Retina (tissue), 1 donor: ENCODE data around the gene TSPEAR.

Source experiments
- DNase-seq: peaks from one replicate; pipeline ENCODE4 v3.0.0-alpha.2; 2016

The TSPEAR gene

DNA sequence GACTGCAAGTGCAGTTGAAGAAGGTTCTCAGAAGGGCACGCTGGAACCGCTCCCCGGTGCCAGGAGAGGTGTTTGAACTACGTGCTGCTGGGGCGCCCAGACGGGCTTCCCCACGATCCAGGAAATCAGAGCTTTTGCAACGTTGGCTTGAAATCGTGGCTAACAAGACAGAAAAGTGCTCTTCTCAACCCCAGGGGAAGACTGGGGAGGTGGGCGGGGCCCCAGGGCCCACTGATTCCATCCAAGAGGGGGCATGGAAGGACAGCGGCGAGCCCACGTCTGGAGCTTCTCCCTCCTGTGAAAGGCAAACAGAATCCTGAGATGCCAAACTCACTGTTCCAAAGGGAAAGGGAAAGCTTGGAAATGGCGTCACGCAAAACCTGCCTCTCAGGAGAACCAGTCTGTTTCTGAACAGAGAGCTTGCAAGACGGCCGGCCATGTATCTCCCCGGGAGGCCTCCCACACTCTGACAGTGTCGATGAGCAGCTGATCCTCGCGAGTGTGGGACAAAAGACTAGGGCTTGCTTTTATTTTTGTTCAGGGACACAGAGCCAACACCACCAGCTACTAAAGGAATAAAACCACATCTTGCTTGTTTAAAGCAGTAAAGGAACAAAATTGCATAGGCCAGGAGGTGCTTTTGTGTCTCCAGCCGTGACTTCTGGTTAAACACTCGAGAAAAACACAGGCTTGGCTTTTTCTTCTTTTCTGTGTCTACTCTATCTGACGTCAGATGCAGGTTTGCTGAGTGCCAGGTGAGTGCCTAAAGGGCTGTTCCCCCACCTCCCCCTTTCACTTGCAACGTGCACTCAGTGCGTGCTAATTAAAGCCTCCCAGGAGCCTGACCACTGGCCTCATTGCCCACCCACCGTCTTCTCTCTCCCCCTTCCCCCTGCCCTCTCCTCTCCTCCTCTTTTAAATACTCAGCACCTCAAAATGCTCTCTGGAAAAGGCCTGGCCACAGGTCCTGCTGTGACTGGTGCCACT lies 214.5 kb downstream of the TSPEAR start:
- peak; percentile 68 for DNase-seq

DNA sequence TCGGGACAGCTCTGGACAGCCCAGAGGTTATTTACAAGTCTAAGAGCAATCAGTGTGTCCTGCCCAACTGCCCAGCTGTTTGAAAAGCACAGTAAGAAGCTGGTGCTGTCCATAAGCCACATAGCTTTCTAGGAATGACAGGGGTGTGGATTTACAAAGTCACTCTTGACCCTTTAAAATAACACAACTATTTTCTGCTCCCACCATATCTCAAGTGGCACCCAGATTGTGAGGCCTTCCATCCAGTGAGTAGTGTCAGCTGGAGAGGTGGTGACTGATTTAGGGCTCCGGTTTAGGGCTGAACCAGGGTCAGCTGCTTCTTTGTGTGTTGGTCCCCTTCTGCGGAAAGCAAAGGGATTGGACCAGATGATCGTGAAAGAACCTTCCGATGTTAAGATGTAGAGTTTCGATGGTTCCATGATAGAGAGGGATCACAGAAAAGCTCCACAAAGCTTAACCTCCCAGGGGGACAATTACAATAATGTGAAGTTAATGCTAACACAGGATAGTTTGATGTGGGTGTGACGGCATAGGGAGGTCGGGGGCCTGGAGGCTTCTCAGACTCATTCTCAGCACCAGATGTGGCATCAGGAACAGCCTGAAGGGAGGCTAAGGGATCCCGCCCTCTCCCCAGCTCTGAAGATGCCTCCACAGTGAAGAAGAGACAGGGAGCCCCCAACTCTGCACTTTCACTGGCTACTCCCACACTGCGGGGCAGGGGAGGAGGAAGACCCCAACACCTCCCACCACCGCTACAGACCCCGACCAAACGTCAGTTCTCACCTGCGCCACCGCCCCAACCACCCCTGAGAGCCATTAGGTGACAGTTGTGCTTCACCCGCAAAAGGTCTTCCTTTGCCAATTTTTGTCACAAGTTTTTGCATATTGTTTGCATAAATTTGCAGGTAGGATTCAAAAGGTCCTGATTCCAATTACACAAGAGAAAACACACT lies 215.5 kb downstream of the TSPEAR start:
- DNase-seq, result no peak

DNA sequence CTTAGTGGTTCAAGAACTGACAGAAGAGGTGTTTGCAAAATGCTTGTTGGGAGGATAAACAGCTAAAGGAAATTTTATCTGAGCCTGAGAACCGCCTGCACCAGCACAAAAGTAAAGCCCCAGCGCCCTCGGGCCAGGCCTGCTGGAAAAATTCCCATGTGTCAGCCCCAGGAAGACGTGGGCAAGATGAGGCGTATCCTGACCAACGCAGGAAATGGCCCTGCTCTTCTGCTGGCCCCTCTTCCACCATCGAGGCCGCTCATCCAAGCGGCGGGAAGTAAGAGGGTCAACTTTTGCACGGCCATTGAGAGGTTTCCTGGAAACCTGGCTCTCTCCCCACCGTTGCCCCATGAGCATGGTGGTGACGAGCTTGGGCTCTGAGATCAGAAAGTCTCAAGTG lies 216.4 kb downstream of the TSPEAR start:
- no peak for DNase-seq

DNA sequence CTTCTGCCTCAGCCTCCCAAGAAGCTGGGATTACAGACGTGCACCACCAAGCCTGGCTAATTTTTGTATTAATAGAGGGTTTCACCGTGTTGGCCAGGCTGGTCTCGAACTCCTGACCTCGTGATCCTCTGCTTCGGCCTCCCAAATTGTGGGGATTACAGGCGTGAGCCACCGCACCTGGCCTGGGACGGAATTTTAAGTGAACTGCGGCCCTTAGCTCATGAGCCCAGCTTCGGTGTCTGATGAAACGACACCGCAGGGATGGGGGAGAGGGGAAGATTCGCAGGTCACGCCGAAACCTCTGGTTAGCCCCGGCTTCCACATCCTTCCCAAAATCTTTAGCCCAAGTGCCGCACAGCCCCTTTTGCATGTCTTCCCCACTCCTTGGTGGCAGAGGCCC lies 217.0 kb downstream of the TSPEAR start:
- no peak for DNase-seq

DNA sequence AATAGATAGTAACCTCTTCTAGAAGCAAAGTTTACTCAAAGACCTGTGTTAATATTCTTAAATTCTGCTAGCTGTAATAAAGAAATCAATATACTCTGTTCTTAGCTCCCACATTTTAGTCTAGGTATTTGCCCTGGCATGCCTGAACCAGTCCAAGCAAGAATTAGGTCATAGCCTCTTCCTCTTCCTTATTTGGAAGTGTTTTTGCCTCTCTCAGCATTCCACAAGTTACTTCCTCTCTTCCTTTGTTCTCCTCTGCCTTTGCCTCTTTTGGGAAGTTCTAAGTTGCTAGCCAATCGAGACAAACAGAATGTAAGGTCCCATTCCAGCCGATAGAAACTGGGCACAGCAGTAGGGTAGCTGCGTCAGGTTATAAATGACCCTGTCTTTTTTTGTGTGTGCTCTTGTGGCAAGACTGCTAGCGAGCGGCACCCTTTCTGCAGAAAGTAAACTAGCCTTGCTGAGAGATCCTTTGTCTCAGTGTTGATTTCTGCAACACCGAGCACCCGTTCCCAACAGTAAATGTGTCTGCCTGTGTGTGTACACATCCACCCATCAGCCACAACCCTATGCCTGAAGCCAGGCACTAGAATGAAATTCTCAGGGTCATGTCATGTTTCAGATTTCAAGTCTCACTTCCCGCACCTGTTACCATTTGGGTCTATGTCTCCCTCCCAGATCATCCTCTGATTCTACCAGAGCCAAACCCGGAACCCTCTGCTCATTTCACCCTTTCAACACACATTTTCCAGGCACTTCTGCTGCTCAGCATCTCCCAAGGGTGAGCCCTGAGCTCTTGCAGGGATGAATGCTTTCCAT lies 218.6 kb downstream of the TSPEAR start:
- DNase-seq, result no peak

DNA sequence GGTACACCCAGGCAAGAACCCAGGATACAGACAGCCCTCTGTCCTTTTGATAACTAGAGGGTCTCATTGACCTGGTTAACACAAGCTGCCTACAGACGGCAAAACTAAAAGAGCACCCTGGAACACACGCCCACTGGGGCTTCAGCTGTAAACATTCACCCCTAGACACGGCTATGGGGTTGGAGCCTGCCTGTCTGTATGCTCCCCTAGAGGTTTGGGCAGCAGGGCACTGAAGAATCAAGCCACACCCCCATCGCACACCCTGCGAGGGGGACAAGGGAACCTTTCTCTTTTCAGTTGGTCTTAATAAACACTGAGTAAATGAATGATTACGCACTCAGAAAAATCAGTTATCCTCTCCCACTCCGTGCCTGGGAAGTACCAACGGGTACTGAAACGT lies 220.6 kb downstream of the TSPEAR start:
- no peak for DNase-seq

DNA sequence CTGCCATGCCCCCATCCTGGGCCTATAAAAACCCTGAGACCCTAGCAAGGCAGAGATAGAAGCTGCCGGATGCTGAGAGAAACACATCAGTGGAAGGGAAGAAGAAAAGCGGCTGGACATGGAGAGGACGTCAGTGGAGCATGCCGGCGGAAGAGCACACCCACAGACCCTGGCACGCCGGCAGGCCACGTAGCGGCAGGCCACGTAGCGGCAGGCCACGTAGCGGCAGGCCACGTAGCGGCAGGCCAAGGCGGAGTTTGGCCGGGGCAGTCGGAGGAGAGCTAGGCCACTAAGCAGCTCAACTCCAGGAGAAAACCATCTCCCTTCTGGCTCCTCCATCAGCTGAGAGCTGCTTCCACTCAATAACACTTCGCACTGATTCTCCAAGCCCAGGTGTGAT lies 221.0 kb downstream of the TSPEAR start:
- no peak for DNase-seq

DNA sequence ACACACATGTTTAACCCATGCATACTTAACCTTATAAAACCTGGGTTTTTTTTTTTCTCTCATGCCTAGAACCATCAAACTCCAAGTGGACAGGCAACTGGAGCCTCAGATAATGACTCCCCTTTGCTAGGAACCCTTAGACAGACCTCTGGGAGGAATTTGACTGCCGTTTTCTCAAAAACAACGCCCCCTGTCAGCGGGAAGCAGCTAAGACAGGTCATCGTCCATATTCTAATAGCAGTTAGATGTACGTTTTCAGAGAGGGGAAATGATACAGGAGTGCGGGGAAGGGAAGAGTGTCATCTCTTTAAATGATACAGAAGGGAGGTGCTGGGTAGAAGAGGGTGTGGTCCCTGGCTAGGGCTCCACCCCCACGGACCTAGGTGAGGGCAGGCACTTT lies 221.4 kb downstream of the TSPEAR start:
- DNase-seq, result no peak

DNA sequence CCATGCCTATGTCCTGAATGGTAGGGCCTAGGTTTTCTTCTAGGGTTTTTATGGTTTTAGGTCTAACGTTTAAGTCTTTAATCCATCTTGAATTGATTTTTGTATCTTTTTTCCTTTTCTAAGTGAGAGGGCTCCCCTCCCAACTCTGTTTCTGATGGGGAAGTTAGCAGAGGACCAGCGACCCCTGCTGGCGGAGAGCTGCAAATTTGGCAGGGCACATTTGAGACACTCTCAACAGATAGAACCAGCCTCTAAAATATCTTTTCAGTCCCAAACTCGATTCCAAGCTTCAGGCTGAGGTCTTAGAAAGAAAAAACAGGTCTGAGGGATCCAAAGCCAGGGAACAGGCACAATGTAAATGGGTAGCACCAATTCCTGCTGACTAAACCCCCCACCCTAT lies 223.5 kb downstream of the TSPEAR start:
- DNase-seq, result no peak

DNA sequence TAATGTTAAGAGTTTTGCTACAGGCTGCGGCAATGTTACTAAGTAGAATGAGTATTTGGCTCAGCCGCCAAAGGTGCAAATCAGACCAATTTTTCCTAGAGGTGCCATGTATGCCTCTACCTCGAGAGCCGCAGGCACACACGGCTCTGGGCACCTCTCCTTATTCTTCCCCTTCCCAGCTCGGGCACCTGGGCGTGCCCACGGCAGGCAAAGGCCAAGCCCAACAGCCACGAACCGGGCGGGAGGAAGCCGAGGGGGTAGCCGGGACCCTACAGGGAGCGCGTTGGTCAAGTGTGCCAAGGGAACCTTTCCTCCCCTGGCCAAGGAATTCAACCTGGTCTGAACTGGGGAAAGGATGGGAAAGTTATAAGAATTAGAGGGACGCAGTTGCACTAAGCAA lies 225.1 kb downstream of the TSPEAR start:
- DNase-seq, result no peak

DNA sequence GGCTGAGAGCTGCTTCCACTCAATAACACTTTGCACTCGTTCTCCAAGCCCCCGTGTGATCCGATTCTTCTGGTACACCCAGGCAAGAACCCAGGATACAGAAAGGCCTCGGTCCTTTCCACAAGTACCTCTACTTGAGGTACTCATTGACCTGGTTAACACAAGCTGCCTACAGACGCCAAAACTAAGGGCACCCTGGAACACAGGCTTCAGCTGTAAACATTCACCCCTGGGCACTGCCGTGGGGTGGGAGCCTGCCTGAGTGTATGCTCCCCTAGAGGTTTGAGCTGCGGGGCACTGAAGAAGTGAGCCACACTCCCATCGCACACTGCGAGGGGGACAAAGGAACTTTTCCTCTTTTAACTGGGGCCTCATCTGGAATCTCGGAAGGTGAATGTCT lies 225.6 kb downstream of the TSPEAR start:
- no peak for DNase-seq

DNA sequence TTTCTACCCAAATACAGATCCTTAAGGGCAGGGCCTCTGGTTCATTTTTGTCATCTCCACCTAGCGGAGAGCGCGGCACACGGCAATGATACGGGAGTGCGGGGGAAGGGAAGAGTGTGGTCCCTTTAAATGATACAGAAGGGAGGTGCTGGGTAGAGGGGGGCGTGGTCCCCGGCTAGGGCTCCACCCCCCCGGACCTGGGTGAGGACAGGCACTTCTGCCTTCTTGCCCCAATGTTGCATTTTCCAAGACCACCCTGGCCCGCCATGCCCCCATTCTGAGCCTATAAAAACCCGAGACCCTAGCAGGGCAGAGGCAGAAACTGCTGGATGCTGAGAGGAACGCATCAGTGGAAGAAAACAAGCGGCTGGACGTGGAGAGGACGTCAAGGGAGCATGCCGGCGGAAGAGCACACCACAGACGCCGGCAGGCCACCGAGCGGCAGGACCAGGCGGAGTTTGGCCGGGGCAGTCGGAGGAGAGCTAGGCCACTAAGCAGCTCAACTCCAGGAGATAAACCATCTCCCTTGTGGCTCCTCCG lies 226.0 kb downstream of the TSPEAR start:
- peak; percentile 44 for DNase-seq

DNA sequence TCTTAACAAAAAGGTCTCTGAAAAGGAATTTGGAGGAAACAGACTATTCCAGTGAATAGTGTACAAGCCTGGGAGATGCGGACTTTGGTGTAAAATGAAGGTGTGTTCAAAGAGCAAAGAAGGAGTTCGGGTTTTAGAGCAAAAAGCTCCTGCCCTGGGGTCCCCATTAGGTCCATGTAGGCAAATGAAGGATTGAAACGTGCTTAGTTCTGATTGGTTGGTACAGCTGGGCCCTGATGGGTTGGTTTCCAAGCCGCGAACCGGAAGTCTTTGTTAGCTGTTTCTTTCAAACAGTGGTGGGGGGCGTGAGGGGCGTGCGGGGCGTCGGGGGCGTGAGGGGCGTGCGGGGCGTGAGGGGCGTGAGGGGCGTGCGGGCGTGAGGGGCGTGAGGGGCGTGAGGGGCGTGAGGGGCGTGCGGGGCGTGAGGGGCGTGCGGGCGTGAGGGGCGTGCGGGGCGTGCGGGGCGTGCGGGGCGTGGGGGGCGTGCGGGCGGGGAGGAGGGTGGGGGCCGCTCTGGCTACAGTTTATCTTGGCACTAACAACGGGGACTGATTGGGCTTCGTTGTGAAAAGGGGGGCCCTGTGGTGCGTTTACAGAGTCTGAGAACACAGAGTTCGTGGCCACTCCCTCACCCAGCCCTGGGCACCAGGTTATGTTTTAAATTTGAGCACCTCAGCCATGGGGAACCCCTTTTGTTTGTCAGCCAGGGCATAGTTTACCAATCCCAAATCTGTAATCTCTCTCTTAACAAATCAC lies 226.7 kb downstream of the TSPEAR start:
- DNase-seq, result no peak

DNA sequence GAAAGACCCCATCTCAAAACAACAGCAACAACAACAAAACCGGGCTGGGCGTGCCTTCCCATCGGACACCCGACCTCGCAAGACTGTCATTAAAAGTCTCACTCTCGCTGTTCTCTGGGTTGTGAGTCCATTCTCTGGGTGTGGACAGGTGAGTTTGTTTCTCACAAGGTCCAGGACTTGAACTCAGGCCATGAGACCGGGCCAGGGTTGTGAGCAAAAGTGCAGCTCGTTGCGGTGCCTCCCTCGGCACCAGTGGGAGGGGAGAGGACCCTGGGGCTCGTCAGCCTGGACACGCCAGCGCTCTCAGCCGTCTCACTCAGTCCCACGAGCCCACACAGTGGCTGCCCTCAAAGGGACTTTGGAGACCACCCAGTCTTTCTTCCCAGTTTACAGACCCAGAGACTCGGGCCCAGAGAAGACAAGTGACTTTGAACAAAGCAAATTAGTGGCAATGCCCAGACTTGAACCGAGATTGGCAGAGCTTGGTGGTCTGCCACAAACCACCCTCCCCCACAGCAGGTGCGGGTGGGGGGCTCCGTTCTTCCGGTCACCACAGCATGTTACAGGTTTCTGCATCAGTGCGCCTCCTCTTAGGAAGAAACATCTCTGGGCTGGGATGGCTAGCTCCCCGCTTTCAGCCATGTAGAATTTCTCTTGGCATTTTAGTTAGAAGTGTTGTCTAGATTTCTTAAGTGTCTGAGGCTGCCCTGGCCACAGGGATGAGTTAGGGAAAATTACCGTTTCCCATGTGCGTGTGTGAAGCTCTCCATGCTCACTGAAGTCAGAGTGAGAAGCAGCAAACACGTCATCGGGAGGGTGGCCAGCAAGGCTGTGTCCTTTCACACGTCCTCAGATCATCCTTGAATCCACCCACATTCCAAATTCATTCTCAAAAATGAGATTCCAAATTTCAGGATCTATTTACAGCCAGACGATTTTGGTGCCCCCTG lies 227.8 kb downstream of the TSPEAR start:
- no peak for DNase-seq

DNA sequence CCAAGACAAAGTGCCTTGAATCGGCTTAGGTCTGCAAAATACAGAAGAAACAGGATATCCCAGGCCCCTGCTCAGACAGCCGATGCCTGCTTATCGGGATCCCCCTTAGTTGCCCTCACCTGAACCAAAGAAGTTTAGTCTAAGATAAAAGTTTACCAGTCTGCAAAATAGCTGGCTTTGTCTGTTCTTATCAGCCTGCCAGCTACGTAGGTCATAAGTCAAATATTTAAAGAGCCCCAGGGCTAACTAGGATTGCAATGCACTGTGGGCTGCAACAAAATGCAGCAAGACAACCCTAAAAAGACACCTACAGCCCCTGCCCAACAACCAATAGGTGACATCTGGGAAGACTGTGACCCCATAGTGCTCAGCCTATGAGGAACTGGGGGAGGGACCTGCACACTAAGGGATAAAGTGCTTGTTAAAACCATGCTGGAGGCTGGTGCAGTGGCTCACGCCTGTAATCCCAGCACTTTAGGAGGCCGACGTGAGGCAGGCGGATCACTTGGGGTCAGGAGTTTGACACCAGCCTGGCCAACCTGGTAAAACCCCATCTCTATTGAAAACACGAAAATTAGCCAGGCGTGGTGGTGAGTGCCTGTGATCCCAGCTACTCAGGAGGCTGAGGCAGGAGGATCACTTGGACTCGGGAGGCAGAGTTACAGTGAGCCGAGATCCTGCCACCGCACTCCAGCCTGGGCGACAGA lies 228.6 kb downstream of the TSPEAR start:
- no peak for DNase-seq

DNA sequence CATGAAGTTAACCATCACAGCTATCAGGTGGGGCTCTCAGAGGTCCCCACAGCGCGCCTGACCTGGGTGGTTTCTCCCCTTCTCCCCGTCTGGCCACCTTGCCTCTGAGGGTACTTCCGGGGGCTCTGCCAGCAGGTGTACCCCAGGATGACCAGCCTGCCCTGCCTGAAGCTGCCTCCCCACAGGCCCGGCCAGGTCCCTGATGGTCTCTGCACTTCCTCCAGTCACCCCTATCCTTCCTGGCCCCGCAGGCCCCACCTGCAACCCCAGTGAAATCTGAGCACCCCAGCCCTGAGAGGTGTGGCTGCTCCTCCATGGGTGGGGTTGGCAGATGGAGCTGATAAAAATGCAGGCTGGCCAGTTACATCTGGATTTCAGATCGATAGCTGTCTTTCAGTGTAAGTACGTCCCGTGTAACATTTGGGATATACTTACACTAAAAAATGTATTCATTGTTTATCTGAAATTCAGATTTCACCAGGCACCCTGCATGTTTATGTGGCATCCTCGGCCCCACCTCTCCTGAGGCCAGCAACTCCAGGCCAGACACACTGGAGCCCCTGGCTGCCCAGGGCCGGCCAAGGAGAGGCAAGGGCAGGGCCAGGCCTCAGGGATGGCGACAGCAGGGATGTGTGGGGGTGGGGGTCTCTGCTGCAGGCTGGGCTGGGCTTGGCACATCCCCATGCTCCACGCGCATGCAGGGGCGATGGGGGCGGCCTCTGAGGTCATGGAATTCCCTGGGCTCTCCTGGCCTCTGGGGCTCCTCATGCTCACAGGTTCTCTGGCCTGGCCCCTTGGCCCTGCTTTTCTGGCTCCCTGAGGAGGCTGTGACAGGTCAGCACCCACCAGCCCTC lies 230.9 kb downstream of the TSPEAR start:
- DNase-seq, result no peak

DNA sequence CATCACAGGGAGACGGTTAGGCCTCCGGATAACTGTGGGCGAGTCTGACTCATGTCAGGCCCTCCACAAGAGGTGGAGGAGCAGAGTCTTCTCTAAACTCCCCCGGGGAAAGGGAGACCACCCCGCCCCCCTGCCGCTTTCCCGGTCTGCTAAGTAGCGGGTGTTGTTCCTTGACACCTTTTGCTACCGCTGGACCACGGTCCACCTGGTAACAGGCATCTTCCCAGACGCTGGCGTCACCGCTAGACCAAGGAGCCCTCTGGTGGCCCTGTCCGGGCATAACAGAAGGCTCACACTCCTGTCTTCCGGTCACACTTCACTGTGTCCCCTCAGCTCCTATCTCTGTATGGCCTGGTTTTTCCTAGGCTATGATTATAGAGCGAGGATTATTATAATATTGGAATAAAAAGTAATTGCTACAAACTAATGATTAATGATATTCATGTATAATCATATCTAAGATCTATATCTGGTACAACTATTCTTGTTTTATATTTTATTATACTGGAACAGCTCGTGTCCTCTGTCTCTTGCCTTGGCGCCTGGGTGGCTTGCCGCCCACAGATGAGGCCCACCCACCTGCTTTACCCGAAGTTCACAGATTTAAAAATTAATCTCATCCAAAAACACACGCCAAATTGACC lies 231.7 kb downstream of the TSPEAR start:
- peak; percentile 35 for DNase-seq

DNA sequence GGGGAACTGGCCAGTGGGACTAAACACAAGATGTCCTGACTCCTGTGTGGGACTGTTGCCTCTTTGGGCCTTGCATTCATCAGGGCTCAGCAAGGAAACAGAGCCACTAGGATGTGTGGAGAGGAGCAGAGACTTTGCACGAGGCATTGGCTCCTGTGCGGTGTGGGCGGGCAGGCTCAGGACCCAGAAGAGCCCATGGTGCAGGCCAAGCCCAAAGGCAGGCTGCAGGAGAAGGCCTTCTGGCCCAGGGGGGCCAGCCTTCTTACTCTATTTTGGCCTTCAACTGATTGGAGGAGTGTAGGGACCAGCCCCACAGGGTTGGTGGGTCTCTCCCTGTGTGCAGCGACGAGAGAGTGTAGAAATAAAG lies 232.6 kb downstream of the TSPEAR start:
- no peak for DNase-seq
